HG03139 (cell line): ENCODE measurements around the gene CNOT9.

Source experiments
- ATAC-seq: cut with Tn5 transposase; IDR thresholded peaks from one replicate; pipeline ENCODE4 v1.9.1; 2021; ENCODE audit not compliant: unreplicated experiment

CNOT9 gene

GRCh38 chr2:218577482-218578220, 9.0 kb downstream of the CNOT9 start:
- ATAC-seq = no peak

GRCh38 chr2:218578272-218578877, 9.7 kb downstream of the CNOT9 start:
- ATAC-seq = no peak

DNA sequence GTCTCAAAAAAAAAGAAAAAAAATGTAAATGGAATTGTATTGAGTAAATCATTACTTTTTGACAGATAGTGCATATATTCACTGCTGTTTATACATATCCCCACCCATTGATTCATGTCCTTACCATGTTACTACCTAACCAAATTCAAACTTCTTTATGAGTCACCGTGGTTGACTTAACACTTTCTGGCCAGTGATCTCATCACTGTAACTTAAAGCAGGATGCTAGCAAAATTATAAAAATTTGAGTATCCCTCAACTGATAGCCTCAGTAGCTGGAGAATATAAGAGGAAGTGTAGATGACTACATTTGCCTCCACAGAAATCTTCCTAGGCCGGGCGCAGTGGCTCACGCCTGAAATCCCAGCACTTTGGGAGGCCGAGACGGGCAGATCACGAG, 13.4 kb downstream of the CNOT9 start:
- ATAC-seq = no peak

DNA sequence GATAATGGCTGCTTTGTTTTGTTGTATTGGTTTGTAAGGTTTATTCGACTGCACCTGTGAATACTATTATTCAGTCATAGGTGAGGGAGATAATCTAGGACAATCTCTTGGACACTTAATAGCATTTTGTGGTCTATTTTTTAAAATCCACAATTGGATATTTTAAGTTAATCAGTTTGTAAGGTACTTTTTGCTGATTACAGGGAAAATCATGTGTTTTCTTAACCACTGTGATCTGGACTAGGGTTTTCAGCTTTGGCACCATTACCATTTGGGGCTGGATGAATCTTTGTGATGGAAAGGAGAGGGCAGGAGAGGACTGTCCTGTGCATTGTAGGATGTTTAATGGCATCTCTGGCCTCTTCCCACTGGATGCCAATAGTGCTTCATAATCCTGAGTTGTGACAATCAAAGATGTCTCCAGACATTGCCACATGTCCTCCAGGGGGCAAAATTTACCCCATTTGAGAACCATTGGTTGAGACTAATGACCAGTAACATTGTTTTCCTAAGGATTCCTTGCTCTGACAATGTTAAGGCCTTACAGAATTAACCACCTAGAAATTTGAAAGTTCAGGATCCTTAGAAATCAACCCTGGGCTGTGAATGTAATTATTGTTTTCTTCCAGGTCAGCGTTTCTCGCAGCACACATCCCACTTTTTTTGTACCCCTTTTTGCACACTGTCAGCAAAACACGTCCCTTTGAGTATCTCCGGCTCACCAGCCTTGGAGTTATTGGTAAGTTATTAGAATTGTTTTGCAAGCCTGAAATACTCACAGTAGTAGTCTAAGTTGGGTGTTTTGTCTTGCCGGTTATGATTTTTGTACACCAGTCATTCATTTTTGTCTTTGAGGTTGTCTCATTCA, 15.6 kb downstream of the CNOT9 start:
- ATAC-seq = no peak

- ATAC-seq = no peak
Measured at GRCh38 chr2:218585541-218585940, 16.9 kb downstream of the CNOT9 start.

- no peak for ATAC-seq
Measured at GRCh38 chr2:218605432-218605831, 36.8 kb downstream of the CNOT9 start.

DNA sequence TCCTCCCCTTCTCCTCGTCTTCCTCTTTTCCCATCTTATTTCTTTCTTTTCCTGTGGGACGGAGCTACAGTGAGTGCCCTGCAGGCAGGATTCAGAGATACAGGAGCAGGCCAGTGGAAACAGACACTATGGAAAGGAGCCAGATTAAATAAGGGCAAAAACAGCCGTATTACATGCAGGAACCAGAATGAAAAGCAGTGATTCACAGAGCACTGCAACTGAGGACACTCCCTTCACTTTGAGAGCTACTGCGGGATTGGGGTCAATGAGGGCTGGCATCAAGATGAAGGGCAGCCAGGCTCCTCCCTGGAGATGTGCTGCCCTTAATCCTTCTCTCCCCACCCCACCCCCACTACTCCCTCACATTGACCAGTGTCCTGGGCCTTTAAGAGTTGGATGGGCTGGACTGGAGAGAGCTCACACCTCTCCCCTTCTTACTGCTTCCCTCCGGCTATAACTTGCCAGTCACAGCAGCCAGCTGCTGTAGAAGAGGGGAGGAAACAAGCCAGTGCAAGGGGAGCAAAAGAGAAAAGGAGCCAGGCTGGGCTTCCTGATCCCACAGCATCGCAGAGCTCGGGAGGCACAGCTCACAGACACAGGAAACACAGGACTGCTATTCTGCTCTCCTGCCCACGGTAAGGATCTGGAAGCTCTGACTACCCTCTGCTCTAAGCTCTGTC, 38.9 kb downstream of the CNOT9 start, which contains the start of gene PLCD4:
Gene PLCD4 (plus strand): TSS at position 464 of the 680 bp plus-strand sequence. CDS start 7,841 bp downstream, outside the sequence.
- no peak for ATAC-seq

DNA sequence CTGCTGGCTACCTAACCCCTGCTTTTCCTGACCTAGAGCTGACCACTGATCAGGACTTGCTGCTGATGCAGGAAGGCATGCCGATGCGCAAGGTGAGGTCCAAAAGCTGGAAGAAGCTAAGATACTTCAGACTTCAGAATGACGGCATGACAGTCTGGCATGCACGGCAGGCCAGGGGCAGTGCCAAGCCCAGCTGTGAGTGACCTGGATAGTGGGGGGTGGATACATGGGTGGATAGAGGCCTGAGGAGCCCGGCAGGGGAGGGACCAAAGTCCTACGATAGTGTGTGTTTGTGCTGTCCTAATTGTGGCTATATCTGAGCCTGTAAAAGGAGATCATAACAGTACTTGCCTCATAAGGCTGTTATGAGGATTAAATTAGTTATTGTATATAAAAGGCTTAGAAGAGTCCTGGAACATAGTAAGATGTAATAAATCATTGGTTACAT, 47.3 kb downstream of the CNOT9 start:
- ATAC-seq = no peak

DNA sequence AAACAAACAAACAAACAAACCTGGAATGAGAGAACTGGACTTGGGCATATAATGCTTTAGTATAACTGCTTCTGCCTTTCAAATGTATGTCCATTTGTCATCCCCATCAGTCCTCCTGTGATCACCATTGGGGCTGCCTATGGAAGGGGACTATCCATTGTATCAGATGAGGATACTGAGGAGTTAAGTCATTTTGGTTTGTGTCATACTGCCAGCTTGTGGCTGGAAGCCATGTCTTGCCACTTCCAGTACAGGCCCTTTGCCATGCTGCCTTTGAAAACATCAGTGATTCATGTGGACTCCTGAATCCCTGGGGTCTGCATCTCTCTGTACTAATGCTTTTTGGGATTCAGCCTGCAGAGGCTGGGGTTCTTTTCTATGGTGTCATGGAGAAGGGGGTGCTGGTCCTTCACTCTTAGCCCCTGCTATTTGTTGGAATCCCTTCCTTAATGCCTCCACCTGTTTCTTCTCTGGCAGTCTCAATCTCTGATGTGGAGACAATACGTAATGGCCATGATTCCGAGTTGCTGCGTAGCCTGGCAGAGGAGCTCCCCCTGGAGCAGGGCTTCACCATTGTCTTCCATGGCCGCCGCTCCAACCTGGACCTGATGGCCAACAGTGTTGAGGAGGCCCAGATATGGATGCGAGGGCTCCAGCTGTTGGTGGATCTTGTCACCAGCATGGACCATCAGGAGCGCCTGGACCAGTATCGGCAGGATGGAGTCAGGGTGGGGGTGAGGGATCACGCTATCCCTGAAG, 49.6 kb downstream of the CNOT9 start:
- no peak for ATAC-seq

DNA sequence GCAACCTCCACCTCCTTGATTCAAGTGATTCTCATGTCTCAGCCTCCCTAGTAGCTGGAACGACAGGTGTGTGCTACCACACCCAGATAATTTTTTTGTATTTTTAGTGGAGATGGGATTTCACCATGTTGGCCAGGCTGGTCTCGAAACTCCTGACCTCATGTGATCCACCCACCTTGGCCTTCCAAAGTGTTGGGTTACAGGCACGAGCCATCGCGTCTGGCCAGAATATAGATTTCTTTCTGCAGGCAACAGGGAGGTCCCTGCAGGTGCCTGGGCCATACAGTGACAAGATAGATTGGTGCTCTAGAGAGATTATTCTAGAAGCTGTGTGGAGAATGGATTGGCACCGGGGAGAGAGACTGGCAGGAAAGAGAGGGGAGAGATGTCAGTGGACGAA, 52.4 kb downstream of the CNOT9 start:
- ATAC-seq = no peak

DNA sequence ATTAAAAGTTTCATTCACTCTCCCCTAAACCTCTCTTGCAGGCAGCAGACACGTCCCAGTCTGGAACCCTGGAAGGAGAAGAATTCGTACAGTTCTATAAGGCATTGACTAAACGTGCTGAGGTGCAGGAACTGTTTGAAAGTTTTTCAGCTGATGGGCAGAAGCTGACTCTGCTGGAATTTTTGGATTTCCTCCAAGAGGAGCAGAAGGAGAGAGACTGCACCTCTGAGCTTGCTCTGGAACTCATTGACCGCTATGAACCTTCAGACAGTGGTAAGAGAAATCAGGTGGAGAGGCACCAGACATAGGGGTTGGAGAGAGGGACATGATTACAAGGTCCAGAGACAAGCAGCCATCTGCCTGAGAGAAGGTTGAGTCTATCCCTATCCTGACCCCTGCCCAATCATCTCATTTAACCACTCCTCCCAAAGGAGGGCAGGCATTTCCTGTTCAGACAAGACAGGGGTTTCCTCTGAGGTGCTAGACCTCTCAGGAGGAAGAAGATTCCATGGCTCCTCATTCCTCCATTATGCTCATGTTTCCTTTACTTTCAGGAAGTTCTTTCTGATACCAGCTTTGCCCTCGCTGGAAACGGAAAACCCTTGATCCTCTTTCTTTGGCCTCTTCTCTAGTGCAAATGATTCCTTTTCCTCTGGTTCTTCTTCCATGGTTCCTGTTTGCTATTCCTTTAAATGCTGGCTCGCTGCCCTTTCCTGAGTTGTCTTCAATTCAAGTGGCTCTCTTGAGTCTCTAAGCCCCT, 54.1 kb downstream of the CNOT9 start:
- ATAC-seq = no peak

DNA sequence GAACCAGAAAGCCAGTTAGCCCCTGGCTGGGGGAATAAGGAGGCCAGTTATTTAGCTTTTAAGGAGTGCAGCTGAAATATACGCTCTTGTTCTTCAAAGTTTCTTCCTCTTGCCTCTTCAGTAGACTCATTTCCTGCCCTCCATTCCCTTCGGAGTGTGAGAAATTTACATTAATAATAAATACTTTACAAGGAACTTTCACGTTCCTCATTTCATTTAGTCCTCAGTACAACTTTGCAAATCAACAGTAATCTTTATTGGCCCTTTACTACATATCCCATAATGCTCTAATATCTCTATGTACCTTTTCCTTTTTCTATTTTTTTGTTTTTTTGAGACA, 54.7 kb downstream of the CNOT9 start:
- no peak for ATAC-seq

DNA sequence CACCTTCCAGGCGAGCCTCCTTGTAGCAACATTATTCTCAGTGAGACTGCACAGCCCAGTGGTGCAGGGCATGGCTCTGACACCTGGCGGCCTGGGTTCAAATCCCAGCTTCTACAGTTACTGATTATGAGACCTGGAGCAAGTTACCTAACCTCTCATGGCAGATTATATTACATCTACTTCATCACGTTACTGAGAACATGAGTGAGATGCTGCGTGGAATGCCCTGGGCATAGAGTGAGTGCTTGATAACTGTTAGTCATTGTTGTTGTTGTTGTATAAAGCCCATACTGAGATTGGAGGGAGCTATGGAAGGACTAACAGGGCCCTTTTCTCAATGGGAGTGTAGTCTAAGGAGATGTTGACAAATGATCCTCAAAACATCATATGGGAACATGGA, 57.7 kb downstream of the CNOT9 start:
- no peak for ATAC-seq

- no peak for ATAC-seq
Measured at GRCh38 chr2:218627939-218628338, 59.3 kb downstream of the CNOT9 start.

GRCh38 chr2:218631837-218632236, 63.2 kb downstream of the CNOT9 start:
- ATAC-seq = no peak

DNA sequence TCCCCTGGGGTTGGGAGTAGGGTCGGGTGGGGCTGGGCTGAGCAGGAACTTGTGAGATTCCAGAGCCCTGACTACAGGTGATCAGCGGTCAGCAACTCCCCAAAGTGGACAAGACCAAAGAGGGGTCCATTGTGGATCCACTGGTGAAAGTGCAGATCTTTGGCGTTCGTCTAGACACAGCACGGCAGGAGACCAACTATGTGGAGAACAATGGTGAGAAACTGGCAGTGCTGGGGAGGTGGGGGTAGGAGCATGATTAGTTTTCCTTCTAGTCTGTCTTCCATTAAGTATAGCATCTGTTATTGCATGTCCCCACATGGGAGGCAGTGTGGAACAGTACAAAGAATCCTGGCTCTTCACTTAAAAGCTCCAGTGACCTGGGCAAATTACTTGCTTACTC, 67.1 kb downstream of the CNOT9 start:
- no peak for ATAC-seq

GRCh38 chr2:218638372-218638771, 69.7 kb downstream of the CNOT9 start:
- no peak for ATAC-seq

DNA sequence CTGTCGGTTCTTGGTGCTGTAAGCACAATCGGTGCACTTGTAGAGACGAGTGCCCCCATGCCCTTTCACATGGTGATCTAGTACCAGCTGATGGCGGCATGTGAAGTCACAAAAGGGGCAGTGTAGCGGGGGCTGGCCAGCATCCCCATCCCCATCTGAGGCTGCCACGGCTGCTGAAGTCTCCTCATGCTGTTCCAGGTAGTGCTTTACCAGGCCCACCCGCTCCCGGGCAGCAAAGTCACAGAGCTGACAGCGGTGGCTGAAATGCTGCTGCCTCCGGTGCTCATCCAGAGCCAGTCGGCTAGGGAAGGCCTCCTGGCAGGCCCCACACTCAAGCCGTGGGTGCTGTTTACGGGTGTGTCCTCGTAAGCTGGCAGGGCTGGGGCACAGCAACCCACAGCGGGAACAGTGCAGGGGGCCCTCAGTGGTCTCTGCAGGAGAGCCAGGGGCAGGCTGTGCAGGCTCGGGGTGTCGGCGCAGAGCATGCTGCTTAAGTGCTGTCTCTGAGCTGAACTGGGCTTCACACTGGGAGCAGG, 73.5 kb downstream of the CNOT9 start:
- no peak for ATAC-seq

GRCh38 chr2:218642786-218643185, 74.1 kb downstream of the CNOT9 start:
- no peak for ATAC-seq
